Mucosa of rectum (tissue), 2 donors: ENCODE measurements around the gene LARP1B.
"Not testable (repeated sequence)": the region's sequence is repeated elsewhere in the genome, so short reads cannot be mapped to it uniquely, and the experiment has no call there.

Experiments used
- H3K27ac ChIP-seq, 2 donors: one replicate each; pipeline ENCODE4 v1.7.0; 2013; ENCODE audit warnings: inconsistent platforms in 2 of 2, low read depth in 2 of 2, low read length in 2 of 2
- H3K27me3 ChIP-seq, 2 donors: one replicate each; pipeline ENCODE4 v1.7.0; 2013; ENCODE audit warnings: low read length in 2 of 2; ENCODE audit not compliant: control insufficient read depth in 2 of 2, insufficient read depth in 2 of 2
- H3K36me3 ChIP-seq, 2 donors: one replicate each; pipeline ENCODE4 v1.7.0; 2013; ENCODE audit warnings: low read length in 2 of 2; ENCODE audit not compliant: control insufficient read depth in 2 of 2, insufficient read depth in 2 of 2
- H3K4me1 ChIP-seq, 2 donors: one replicate each; pipeline ENCODE4 v1.7.0; 2013; ENCODE audit warnings: low read length in 2 of 2, mild to moderate bottlenecking in 1 of 2; ENCODE audit not compliant: control insufficient read depth in 2 of 2, insufficient read depth in 2 of 2
- H3K4me3 ChIP-seq, 2 donors: one replicate each; pipeline ENCODE4 v1.7.0; 2013; ENCODE audit warnings: low read length in 2 of 2
- H3K9ac ChIP-seq, 2 donors: one replicate each; pipeline ENCODE4 v1.7.0; 2013; ENCODE audit warnings: low read length in 2 of 2, low read depth in 1 of 2, mild to moderate bottlenecking in 1 of 2
- H3K9me3 ChIP-seq, 2 donors: one replicate each; pipeline ENCODE4 v1.7.0; 2013; ENCODE audit warnings: low read length in 2 of 2; ENCODE audit not compliant: control insufficient read depth in 2 of 2
- donor health status: healthy.
- donor health status: Normal muscosa, but diverticular disease.

The LARP1B gene

DNA sequence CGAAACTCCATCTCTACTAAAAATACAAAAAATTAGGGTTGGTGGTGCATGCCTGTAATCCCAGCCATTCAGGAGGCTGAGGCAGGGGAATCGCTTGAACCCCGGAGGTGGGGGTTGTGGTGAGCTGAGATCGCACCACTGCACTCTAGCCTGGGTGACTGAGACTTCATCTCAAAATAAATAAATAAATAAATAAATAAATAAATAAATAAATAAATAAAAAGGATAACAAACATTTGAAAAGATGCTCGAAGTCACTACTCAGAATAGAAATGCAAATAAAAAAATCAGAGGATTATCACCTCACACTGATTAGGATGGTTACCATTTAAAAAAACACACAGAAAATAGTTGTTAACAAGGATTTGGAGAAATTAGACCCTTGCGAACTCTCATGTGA, 73.8 kb downstream of the LARP1B start:
- Histone ChIP-seq H3K4me1 (no peaks in the 10 kb centered on the region), H3K9me3 (no peaks in the 10 kb centered on the region), H3K9ac (no peak overlapping the region), H3K27ac (no peak overlapping the region), H3K36me3 (peaks cover 0 to 2% of the 10 kb centered on the region in 2 donors), H3K4me3 (no peak overlapping the region), H3K27me3 (no peaks in the 10 kb centered on the region)

DNA sequence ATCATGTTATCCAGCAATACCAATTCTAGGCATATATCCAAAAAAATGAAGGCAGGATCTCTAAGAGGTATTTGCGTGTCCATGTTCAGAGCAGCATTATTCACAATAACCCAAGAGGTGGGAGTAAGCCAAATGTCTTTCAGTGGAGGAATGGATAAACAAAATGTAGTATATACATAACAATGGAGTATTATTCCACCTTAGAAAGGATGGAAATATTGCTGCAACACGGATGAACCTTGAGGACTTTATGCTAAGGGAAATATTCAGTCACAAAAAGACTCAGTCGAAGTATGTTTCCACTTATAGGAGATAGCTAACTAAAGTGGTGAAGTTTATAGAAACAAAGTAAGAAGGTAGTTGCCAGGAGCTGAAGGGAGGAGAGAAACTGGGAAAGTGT, 74.3 kb downstream of the LARP1B start:
- Histone ChIP-seq H3K9ac (no peak overlapping the region), H3K27ac (no peak overlapping the region), H3K4me1 (no peaks in the 10 kb centered on the region), H3K36me3 (peaks cover 0 to 2% of the 10 kb centered on the region in 2 donors), H3K9me3 (no peaks in the 10 kb centered on the region), H3K4me3 (no peak overlapping the region), H3K27me3 (no peaks in the 10 kb centered on the region)

GRCh38 chr4:128141866-128142265, 80.8 kb downstream of the LARP1B start:
- Histone ChIP-seq H3K27ac (no peak overlapping the region), H3K27me3 (no peaks in the 10 kb centered on the region), H3K36me3 (peaks cover 0 to 5% of the 10 kb centered on the region in 2 donors), H3K9me3 (no peaks in the 10 kb centered on the region), H3K4me1 (no peaks in the 10 kb centered on the region), H3K9ac (no peak overlapping the region), H3K4me3 (no peak overlapping the region)

GRCh38 chr4:128145727-128146126, 84.6 kb downstream of the LARP1B start:
- H3K9ac ChIP-seq = no peak overlapping the region

DNA sequence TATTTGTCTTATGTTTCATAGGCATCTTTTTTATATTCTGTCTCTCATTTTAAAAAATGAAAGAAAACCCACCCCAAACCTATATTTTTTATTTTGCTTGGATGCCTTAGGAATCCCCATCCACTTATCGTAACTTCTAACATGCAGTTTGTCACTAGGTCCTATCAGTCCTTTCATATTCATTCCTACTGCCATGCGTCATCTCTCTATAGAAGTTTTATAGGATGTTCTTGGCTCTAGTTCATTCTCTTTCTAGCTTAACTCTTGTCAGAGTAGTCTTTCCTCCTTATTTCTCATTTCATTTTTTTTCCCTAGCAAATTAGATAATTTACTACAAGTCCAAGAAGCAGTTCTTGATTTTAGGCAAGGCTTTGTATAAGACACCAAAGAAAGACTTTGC, 92.7 kb downstream of the LARP1B start:
- H3K4me1 ChIP-seq = no peaks in the 10 kb centered on the region
- no peaks in the 10 kb centered on the region for H3K27me3 ChIP-seq
- peaks cover 0 to 6% of the 10 kb centered on the region in 2 donors for H3K36me3 ChIP-seq
- H3K9ac ChIP-seq = no peak overlapping the region
- H3K4me3 ChIP-seq = no peak overlapping the region
- H3K9me3 ChIP-seq = no peaks in the 10 kb centered on the region
- no peak overlapping the region for H3K27ac ChIP-seq

More at GRCh38 chr4:128145727-128146126, 84.6 kb downstream of the LARP1B start:
- H3K27me3 ChIP-seq = no peaks in the 10 kb centered on the region
- no peak overlapping the region for H3K27ac ChIP-seq
- H3K4me3 ChIP-seq = no peak overlapping the region
- H3K36me3 ChIP-seq = peaks cover 0 to 5% of the 10 kb centered on the region in 2 donors
- H3K4me1 ChIP-seq = no peaks in the 10 kb centered on the region
- H3K9me3 ChIP-seq = no peaks in the 10 kb centered on the region

GRCh38 chr4:128155231-128155855, 94.2 kb downstream of the LARP1B start:
- Histone ChIP-seq H3K4me1 (no peaks in the 10 kb centered on the region), H3K36me3 (peaks cover 0 to 6% of the 10 kb centered on the region in 2 donors), H3K4me3 (no peak overlapping the region), H3K9me3 (no peaks in the 10 kb centered on the region), H3K27ac (no peak overlapping the region), H3K27me3 (no peaks in the 10 kb centered on the region), H3K9ac (no peak overlapping the region)

DNA sequence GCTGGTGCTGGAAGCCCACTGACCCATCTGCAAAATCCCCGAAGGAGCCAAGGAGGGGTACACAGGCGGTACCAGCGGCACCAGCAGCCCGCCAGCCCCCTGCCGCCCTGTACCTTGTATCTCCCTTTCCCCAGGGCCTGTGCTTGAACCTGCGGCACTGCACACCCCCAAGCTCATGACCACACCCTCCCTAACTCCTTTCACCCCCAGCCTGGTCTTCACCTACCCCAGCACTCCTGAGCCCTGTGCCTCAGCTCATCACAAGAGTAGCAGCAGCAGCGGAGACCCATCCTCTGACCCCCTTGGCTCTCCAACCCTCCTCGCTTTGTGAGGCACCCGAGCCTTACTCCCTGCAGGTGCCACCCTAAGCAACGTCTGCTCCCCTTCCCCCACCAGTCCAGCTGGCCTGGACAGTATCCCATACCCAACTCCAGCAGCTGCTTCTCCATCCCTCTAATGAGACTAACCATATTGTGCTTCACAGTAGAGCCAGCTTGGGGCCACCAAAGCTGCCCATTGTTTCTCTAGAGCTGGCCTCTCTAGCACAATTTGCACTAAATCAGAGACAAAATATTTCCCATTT, 94.9 kb downstream of the LARP1B start:
- H3K9me3 ChIP-seq = no peaks in the 10 kb centered on the region
- H3K27me3 ChIP-seq = no peaks in the 10 kb centered on the region
- H3K4me1 ChIP-seq = no peaks in the 10 kb centered on the region
- H3K27ac ChIP-seq = no peak overlapping the region
- H3K4me3 ChIP-seq = no peak overlapping the region
- peaks cover 0 to 6% of the 10 kb centered on the region in 2 donors for H3K36me3 ChIP-seq
- H3K9ac ChIP-seq = no peak overlapping the region

GRCh38 chr4:128156472-128156871, 95.4 kb downstream of the LARP1B start:
- H3K27ac ChIP-seq, H3K36me3 ChIP-seq, H3K4me3 ChIP-seq, H3K9me3 ChIP-seq, H3K4me1 ChIP-seq, H3K9ac ChIP-seq, H3K27me3 ChIP-seq: not testable (repeated sequence)

DNA sequence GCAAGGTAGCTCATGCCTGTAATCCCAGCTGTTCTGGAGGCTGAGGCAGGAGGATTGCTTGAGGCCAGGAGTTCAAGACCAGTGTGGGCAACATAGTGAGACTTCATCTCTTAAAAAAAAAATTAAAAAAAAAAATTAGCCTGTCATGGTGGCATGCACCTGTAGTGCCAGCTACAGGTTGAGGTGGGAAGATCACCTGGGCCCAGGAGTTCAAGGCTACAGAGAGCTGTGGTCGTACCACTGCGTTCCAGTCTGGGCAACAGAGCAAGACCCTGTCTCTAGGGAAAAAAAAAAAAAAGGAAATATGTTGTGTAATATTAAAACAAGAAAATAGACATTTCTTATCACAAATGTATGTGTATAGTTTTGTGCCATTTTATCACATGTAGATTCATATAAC, 97.8 kb downstream of the LARP1B start:
- Histone ChIP-seq H3K36me3 (peaks cover 0 to 6% of the 10 kb centered on the region in 2 donors), H3K4me3 (no peak overlapping the region), H3K27ac (no peak overlapping the region), H3K4me1 (no peaks in the 10 kb centered on the region), H3K27me3 (no peaks in the 10 kb centered on the region), H3K9ac (no peak overlapping the region), H3K9me3 (no peaks in the 10 kb centered on the region)

GRCh38 chr4:128159967-128160366, 98.9 kb downstream of the LARP1B start:
- no peak overlapping the region for H3K27ac ChIP-seq
- H3K4me1 ChIP-seq = no peaks in the 10 kb centered on the region
- H3K4me3 ChIP-seq = no peak overlapping the region
- H3K9me3 ChIP-seq = no peaks in the 10 kb centered on the region
- no peak overlapping the region for H3K9ac ChIP-seq
- H3K27me3 ChIP-seq = no peaks in the 10 kb centered on the region
- H3K36me3 ChIP-seq = peaks cover 0 to 6% of the 10 kb centered on the region in 2 donors
